Activated gamma-delta T cell treated with anti-CD3 and anti-CD28 coated beads, Interleukin-2, amount 50 U/mL, for 16 hours (primary cell): ENCODE measurements around the gene LTK.
A peak's percentile ranks its signal among the peaks of the same experiment; 100 is the strongest.

ENCODE experiments used
- DNase-seq: peaks from one replicate; pipeline ENCODE4 v3.0.0-alpha.2; 2020; ENCODE audit warnings: low read depth

Gene LTK

DNA sequence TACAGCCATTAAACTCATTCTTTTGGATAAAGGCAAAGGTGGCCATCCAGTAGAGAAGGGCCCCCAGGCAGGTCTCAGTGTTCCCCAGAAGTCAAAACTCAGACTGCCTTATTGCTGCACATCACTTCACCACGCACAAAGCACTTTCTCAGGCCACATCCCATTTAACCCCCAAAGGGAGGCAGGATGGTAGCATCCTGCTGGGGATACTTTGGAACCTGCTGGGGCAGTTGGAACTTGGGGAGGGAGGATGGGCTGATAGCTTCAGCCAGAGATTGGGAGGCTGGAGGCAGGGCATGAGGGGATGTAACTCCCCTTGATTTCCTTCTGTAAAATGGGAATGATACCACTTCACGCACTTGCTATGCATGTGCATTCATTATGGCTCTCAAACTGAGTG, 15.0 kb downstream of the LTK start:
- no peak for DNase-seq

DNA sequence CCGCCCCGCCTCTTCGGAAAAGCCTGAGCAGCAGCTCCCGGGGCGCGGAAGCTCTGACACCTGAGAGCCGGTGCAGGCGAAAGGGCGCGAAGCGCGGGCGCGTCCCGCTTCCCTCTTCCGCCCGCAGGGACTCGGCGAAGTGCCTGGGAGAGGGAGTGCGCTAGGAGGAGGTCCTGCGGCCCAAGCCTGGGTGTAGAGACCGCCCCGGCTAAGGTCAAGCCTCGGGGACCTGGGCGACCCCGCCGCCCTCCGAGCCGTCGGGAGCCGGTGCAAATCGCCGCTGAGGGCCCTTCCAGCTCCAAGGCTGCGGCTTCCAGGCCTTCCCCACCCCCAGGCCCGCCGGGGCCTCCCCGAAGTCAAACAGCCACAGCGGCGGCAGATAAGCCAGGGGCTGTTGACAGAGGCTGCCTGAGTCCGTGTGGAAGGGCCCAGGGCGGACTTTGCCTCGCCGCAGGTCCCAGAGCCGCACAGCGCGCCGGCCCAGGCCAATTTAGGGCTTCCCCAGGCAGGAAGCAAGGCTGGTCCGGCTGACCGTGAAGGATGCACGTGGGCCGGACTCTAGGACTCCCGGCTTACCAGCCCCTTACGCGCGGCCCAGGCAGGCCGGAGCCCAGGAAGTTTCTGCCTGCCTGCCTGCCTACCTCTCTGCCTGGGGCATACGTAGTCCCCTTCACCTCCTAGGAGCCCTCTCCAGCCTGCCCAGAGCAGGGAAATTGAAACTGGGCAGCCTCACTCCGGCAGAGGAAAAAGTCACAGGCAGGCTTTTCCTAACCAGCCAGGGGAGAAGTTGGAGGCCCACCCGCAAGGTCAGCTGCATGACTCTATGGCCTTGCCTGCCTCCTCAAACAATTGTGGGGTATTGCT, 17.7 kb downstream of the LTK start:
- no peak for DNase-seq

DNA sequence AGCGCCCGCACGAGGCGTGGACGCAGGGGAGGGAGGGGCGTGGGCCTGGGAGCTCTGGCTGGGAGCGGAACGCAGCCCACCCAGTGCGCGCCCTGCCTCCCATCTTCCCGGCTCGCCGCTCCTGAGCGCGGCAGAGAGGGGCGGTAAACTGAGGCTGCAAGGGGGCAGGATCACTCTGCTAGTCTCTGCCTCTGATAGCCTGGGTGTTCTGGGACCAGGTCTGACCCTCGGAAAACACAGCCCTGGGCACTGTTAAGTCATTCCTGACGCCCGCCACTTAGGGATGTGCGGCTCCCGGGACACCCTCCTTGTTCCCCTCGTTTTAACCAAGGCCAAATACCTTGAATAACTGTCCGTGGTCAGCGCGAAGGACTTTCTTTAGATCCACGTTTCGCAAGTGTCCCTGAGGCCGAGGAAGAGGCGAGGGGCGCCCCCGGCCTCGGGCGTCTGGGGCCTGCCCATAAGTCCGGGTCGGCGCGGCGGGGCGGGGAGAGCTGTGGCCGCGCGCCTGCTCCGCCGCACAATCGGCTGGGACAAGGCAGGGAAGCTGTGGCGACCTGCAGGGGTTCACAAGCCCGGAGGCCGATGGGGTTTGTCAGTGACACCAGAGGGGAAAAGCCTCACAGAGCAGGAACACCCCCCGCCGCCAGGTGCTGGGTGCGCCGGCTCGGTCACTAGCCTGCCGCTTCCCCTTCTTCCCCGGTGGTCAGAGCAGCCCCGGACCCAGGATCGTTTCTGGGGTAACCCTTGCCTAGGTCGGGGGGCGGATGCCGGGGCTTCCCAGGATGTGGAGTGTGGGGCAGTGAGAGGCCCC, 18.5 kb downstream of the LTK start:
- DNase-seq = no peak

DNA sequence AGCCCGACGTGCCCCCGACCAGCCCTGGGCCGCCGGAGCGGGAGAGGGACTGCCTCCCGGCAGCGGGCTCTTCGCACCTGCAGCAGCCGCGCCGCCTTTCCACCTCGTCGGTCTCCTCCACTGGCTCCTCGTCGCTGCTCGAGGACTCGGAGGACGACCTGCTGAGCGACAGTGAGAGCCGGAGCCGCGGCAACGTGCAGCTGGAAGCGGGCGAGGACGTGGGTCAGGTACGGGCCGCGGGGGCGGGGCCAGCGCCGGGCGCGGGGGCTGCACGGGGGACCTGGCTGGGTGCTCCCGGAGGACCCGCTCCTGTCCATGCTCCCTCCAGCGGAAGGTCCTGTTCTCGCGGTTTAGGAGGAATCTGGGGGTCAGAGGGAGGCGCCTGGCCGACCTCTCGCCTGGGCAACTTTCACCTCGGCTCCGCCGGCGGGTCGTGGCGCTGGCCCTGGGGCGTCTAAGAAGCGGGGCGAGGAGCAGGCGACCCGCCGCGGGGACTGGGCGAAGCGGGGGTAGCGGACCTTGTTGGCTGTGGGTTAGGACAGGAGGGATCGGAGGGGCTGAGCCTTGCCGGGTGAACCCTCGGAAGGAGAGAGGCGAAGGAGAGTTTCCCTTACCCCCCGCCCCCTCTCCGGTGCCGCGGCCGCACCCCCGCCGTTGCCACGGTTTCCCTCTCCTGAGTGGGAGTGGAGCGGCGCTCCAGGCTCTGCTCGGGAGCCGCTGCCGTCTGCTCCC, 19.3 kb downstream of the LTK start:
- no peak for DNase-seq

DNA sequence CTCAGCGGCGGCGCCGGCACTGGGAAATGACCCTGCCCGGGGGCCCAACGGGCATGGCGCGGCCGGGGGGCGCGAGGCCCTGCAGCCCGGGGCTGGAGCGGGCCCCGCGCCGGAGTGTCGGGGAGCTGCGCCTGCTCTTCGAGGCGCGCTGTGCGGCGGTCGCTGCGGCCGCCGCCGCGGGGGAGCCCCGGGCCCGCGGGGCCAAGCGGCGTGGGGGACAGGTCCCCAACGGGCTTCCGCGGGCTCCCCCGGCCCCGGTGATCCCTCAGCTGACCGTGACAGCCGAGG, 19.8 kb downstream of the LTK start:
- no peak for DNase-seq

DNA sequence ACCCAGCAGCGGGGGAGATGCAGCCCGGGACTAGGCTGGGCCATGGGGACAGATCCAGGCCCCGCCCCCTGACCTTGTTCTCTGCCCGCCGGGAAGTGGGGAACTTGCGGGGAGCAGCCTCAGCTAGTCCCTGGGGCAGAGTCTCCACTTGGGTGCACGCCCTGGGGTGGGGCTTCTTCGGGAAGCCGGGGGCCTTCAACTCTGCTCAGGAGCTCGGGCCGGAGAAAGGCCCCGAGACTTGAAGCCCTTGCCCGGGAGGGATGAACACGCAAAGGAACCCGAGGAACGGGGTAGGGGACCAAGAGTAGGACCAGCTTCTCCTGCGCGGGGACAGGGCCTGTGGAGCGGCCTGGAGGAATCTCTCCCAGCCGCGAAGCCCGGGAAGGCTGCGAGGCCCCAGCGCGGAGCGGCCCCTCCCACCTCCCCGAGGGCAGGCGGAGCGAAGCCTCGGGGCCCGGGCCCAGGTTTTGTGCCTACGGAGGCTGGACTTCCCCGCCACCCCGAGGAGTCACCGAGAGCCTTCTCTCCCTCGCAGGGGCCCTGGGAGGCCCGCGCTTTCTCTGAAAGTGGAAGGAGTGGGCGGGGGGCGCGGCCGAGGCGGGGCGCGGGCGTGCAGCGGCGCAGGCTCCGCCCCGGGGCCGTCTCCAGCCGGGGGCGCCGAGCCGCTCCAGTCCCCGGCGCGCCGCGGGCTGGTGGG, 20.3 kb downstream of the LTK start, which contains the start of gene ITPKA:
Gene ITPKA, plus strand, starts transcription at position 670 of the 697 bp plus-strand sequence. CDS start 54 bp downstream, outside the sequence.
- peak; percentile 81 for DNase-seq

DNA sequence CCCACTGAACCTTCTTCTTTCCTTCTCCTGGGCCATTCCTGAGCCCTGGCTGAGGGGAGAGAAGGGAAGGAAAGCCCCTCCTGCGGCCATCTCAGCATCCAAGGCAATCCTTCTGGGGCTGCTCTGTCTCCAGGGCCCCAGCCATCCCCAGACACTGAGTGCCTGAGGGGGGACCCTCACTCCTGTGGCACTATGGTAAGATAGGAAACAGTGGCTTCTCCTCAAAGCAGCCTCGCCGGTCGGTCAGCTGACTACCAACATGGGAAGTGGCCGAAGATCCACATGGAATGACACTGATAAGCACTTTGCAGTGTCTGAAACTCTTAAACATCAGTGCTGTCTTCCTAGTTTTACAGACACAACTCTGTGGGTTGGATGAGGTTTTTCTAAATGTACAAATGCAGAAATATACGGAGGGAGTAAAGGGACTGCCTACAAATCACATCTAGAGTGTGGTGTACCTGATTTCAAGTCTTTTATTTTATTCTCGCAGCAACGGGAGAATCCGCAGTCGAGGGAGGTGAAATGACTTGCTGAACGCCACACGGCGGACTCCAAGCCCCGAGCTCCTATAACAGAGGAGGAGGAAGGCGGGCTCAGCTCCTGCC, 20.9 kb downstream of the LTK start:
- no peak for DNase-seq

DNA sequence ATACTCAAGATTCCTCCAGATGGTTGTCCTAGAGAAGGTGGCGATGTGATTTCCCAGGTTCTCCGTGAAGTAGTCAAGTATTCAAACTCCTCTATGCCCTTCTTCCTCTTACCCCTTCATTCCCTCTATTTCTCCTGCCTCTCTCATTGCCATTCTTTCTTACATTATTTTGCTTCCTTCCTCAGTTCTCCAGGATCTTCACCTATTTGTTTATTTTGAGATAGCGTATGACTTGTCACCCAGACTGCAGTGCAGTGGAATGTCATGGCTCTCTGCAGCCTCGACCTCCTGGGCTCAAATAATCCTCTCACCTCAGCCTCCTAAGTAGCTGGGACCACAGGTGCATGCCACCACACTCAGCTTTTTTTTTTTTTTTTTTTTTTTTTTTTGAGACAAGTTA, 21.7 kb downstream of the LTK start:
- DNase-seq = no peak

DNA sequence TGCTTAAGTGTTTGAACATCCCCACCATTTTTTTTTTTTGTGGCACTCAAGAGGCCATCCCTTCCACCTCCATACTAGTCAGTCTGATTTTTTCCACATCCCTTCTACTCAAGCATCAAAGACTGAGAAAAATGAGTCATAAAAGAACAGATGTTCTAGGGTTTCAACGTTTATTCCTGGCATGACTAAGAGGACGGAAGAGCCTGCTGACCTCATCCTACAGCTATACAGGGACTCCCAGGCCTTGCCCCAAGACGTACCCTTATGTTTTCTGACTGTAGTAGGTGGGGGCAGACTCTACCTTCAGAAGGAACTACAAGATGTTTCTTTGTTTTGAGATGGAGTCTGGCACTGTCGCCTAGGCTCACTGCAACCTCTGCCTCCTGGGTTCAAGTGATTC, 23.3 kb downstream of the LTK start:
- no peak for DNase-seq

DNA sequence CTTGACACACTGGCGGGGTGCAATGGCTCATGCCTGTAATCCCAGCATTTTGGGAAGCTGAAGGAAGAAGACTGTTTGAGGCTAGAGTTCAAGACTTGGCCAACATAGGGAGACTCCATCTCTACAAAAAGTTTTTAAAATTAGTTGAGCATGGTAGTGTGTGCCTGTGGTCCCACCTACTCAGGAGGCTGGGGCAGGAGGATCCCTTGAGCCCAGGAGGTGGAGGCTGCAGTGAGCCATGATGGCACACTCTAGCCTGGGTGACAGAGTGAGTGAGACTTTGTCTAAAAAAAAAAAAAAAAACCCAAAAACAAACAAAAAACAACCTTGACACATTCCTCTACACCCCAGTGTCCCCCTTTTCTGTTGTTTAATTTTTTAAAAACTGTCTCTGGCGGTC, 24.0 kb downstream of the LTK start:
- DNase-seq = no peak

DNA sequence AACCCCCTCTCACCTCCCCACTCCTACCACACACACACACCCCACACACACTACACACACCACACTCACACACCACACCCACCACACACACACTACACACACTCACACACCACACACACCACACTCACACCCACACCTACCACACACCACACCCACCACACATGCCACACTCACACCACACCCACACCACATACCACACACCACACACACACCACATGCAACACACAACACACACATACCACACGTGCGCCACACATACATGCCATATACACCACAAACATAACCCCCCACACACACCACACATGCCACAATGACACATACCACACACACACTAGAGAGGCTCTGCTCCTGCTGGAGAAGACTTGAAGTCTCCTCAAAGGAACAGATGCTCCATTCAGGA, 25.8 kb downstream of the LTK start:
- no peak for DNase-seq

DNA sequence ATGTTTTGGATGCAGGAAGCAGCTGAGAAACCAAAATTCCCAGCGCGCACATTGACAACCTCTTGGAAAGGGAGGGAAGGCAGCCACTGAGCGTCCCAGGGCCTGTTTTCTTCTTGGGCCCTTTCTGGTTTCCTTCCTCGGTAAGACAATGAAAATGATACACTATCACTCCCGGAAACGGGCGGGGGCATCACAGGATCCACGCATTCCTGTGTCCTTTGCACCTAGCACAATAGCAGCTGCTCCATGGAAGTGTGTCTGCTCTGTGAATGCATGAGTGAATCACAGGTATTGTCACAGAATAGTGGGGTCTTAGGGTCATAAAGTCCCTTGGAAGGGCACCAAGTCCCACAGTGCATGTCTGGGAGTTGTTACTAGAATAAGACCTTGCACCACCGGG, 26.2 kb downstream of the LTK start:
- DNase-seq = no peak

DNA sequence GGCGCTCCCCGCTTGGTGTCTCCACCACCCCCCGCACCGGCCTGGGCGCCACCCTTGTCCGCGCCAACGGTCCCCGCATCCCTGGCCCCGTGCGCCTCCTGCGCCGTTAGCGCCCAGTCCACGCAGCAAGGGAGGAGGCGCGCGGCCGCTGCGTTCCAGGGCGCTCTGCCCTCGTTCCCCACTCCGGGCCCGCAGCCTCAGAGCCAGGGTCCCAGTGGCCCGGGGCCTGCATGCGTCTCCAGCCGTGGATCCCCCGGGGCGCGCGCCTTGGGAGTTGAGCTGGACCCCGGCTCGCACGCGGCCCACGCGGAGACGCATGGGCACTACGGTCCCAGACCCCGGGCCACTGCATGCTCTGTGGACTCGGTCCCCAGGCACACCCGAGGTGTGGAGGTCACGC, 27.3 kb downstream of the LTK start:
- no peak for DNase-seq

DNA sequence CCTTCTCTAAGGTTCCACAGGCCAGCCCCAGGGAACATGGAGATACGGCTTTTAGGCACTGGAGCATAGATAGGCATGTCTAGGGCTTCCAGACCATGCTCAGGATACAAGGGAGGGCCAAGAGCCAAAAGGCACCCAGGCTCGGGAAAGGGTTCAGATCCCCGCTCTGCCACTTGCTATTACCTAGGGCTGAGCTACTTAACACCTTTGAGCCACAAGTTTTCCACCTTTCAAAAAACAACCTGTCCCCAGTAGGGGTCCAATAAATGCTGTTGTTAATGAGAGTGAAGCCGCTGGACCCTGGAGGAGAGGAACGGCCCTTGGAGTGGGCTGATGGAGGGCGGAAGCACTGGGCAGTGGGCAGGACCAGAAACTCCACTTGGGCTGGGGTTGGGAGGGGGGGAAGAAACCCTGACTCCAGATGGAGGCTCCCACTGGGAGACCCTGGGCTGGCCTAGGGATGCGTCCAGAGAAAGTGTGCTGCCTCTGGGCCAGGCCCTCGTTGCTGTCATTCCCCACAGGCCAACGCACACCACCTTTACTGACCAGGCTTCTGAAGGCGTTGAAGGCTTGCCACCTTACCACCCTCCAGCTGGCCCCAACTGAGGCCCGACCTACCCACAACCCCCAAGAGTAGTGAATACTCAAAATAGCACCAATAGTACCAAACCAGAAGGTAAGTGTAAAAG, 28.5 kb downstream of the LTK start:
- no peak for DNase-seq

DNA sequence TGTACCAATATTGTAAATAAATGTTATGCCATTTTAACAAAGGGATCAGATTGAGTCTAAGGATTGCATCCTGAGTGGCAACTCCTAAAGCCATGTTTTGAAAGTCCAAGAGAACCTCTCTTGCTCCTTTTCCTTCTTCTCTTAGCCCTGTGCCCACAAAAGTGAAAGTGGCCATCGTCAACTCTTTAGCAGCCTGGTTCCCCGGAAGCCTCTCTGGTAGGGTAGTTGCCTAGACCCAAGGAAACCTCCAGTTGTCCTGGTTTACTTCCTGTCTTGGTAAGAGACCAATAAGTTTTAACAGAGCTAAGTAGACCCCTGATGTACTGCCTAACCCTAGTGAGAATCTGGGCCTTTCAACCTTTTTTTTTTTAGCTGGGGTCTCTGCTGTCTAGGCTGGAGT, 30.1 kb downstream of the LTK start:
- DNase-seq = no peak

DNA sequence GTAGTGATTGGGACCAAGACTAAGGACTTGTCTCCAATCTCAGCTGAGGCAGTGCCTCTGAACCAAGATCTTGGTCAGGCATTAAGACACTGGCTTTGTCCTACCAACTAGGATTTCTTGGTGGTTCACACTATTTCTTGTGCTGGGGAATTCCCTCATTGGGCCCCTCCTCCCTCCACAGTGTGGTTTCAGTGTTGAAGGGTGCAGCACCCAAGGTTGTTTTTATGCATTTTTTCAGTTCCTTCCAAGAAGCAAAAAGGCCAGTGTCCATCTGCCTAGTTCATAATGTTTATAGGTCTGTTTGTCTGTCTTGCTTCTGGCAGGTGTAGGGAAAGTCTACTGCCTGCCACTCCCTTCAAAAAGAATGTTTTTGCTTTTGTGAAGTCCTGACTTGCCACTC, 30.5 kb downstream of the LTK start:
- no peak for DNase-seq

DNA sequence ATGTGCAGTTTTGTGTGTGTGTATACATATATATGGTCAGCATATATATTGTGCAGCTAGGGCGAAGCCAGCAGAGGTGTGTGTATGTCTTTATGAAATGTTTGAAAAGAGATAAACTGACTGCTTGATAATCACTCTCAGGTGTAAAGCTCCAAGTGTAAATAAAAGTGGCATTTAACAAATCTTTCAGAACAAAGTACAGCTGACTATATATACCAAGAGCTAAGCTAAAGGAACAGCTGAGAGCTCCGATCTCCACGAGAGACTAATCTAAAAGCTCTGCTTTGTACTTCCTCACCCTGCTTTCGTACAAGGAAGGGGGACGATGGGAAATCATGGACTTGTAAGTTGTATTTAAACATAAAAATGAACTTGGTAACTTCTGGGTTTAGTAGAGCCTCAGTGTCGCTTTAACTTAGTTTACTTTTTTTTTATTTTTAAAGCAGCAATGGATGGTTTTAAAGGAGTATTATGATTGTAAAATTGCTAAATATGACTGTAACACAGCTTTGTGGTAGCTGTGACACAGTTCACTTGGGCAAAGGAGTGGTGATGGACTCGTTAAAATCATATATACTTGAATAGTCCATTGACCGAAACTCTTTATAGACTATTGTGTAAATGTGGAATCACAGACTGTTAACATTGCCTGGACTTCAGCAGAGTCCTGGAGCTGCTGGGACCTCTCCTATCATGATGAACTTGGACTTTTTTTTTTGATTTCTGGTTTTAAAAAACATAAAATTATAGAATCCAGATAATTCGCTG, 31.3 kb downstream of the LTK start:
- DNase-seq = no peak

DNA sequence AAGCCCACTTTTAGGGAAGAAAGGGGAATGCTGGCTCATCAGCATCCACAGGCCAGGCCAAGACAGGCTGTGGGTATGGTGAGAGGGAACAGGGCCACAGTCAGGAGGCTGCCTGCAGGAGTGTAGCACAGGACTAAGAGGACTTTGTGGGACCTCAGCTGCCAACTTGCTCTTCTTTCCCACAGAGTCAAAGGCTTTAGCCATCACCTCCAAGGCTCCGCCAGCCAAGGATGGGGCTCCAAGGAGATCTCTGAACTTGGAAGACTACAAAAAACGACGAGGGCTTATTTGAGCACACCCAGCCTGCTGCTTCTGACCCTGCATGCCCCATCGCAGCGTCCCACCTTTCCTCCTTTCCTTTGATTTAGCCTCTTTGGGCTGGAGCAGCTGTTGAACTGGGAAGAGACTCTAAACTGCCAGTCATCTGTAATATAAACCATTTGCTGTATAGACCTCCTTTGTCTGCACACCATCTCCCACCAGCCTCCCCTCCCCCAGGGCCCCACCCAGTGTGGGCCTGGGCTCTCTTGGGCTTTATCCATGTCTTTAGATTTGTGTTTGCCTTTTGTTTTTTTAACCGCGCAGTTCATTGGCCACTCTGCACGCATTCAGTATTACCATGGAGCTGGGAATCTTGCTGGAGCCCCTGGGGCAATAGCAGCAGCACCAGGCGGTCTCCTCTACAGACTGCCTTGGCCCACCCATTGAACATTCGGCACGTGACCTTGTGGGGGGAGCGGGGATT, 33.1 kb downstream of the LTK start:
- DNase-seq = no peak

DNA sequence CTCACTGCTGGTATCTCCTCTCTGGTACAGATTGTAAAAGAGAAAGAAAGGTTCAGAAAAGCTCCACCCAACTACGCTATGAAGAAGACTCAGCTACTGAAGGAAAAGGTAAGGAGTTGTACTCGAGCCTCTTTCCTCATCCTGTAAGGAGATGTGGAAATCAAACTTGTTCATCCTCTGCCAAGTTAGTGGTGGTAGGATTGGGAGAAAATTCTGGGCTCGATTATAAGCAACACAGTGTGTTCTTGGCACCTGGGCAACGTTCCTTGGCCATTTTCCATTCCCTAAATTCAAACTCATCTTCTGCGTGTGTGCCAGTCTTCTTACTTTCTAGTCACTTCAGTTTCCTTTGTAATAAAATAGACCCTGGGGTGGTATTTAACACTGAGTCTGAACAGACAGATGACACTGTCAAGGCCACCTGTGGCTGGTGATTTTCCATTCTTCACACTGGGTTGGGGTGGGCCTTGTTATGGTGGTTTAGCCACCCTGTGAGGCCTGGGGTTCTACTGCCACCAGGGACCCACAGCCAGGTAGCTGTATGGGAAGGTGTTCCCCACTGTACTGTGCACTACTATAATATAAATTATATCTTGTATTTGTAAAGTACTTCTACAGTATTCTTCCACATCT, 37.1 kb downstream of the LTK start:
- DNase-seq = no peak
